SKM-1 treated with dmso at 0.1 percent for 144 hours (cell line): Measurements from ENCODE around the gene MRPS34.

ENCODE experiments used
- DNase-seq: peaks from one replicate; lab custom pipeline; 2025; ENCODE audit not compliant: unreplicated experiment; lab: John Stamatoyannopoulos, UW

MRPS34 gene

GRCh38 chr16:1771188-1771863 is 1.6 kb downstream of the MRPS34 start, which contains the start of gene NME3:
Gene NME3, minus strand, starts transcription at chr16:1771543. Its CDS starts 9 bp downstream, at chr16:1771534.
- no peak for DNase-seq

DNA sequence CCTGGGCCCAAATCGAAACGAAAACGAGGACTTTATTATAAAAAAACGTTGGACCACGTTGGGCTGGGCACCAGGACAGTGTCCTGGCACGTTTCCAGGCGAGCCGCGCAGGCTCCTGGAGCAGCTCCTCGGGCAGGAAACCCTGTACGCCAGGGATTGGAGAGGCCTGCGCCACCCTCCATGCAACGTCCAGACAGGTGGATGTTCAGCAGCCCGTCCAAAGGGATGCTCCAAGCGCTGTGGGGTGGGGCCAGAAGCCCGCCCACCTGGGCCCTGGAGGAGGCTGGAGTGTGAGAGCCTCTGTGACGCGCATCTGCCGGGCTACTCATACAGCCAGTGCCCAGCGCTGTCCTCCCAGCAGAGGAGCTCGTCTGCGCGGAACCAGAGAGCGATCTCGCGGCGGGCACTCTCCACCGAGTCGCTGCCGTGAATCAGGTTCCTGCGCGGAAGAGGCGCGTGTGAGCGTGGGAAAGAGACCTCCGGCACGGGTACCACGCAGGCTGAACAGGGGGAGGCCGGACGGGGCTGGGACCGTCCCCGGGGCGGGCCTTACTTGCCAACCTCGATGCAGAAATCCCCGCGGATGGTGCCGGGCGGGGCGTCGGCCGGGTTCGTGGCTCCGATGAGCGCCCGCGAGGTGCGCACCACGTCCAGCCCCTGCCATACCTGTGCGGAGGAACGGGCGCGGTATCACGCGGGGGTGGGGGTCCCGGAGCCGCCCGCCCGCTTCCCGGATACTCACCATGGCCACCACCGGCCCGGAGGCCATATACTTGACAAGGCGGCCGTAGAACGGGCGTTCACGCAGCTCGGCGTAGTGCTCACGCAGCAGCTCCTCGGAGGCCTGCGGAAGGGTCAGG is 2.4 kb downstream of the MRPS34 start:
- DNase-seq: no peak

GRCh38 chr16:1769402-1770300 is 3.3 kb downstream of the MRPS34 start:
- no peak for DNase-seq

DNA sequence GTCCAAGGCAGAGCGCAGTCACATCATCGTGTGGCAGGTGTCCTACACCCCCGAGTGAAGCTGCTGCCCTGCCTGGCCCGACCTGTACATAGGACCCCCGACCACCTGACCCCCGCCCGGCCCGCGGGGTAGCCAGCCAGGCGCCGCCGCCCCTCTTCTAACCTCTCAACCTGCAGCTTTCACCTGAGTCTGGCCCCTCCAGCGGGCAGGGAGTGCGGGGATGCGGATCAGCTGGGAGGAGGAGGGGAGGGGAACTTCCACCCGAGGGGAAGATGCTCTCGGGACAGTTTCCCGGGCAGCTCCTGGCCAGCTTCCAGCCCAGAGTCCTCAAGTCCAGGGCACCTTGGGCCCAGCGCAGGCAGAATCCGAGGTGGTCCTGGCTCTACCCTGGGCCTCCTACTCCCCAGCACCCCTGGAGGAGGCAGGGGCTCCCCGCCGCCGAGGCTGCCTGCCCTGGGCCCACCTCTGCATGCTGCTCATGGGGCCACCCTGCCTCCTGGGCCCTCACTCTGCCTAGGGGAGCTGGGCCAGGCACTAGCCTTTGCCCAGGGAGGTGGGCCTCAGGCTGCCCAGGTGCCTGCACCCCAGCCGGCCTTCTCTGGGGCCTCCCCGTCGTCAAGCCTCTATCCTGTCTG is 4.0 kb downstream of the MRPS34 start:
- DNase-seq: no peak

DNA sequence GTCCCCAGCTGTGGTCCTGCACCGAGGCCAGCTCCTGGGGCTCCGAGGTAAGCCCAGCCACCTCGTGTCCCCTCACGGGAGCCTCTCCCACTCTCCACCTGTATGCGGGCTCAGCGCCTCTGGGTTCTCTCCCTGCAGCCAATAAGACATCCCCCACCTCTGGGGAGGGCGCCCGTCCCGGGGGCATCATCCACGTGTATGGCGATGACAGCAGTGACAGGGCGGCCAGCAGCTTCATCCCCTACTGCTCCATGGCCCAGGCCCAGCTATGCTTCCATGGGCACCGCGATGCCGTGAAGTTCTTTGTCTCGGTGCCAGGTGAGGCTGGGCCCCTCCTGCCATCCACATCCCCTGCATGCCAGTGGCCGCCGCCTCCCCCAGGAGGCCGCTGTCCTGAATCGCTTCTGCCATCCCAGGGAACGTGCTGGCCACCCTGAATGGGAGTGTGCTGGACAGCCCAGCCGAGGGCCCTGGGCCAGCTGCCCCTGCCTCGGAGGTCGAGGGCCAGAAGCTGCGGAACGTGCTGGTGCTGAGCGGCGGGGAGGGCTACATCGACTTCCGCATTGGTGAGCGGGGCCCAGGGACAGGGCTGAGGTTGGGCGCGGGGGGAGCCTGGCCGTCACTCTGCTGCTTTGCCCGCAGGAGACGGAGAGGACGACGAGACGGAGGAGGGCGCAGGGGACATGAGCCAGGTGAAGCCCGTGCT is 4.7 kb downstream of the MRPS34 start:
- no peak for DNase-seq

- DNase-seq: no peak
Measured at GRCh38 chr16:1767116-1767994, 5.6 kb downstream of the MRPS34 start.

DNA sequence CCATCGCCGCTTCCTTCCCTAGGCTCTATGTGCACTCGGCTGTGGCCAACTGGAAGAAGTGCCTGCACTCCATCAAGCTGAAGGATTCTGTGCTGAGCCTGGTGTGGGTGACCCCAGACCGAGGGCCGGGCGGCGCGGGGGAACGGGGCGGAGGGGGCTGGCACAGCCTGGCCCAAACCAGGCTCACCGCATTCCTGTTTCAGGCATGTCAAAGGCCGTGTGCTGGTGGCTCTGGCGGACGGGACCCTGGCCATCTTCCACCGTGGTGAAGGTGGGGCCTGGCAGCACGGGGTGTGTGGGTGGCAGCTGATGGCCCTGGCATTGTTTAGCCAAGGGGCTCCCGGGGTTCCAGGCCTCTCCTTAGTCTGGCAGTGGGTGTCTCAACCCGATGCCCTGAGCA is 6.2 kb downstream of the MRPS34 start:
- no peak for DNase-seq

DNA sequence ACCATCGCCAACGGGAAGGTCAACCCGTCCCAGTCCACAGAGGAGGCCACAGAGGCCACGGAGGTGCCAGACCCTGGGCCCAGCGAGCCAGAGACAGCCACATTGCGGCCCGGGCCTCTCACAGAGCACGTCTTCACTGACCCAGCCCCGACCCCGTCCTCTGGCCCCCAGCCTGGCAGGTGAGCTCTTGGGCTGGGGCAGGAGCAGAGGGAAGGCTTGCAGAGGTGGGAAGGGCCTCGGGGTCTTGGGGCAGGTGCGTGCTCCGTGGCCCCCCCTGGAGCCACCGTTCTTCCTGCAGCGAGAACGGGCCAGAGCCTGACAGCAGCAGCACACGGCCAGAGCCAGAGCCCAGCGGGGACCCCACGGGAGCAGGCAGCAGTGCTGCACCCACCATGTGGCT is 6.7 kb downstream of the MRPS34 start:
- DNase-seq: no peak

DNA sequence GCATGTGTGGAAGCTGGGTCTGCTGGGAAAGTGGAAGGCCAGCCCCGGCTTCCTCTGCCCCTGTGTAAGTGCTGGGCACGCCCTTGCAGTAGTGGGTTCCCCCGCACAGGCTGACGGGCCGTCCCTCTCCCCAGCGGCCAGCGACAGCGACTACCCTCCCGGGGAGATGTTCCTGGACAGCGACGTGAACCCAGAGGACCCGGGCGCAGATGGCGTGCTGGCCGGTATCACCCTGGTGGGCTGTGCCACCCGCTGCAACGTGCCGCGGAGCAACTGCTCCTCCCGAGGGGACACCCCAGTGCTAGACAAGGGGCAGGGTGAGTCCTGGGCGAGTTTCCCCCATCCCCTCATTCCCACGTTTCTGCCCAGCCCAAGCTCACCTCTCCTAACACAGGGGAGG is 7.1 kb downstream of the MRPS34 start:
- DNase-seq: no peak

DNA sequence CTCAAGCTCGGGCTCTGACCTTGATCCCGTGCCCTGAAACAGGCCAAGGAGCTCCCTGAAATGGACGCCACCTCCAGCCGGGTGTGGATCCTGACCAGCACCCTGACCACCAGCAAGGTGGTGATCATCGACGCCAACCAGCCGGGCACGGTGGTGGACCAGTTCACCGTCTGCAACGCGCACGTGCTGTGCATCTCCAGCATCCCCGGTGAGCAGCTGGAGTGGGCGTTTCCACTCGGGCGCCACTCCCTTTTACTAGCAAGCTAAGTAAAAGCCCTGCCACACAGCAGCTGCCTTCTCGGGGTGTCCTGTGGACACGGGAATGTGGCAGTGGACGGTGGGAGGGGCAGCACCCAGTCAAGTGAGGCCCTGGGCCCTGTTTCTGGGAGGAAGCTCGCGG is 8.0 kb downstream of the MRPS34 start:
- no peak for DNase-seq

DNA sequence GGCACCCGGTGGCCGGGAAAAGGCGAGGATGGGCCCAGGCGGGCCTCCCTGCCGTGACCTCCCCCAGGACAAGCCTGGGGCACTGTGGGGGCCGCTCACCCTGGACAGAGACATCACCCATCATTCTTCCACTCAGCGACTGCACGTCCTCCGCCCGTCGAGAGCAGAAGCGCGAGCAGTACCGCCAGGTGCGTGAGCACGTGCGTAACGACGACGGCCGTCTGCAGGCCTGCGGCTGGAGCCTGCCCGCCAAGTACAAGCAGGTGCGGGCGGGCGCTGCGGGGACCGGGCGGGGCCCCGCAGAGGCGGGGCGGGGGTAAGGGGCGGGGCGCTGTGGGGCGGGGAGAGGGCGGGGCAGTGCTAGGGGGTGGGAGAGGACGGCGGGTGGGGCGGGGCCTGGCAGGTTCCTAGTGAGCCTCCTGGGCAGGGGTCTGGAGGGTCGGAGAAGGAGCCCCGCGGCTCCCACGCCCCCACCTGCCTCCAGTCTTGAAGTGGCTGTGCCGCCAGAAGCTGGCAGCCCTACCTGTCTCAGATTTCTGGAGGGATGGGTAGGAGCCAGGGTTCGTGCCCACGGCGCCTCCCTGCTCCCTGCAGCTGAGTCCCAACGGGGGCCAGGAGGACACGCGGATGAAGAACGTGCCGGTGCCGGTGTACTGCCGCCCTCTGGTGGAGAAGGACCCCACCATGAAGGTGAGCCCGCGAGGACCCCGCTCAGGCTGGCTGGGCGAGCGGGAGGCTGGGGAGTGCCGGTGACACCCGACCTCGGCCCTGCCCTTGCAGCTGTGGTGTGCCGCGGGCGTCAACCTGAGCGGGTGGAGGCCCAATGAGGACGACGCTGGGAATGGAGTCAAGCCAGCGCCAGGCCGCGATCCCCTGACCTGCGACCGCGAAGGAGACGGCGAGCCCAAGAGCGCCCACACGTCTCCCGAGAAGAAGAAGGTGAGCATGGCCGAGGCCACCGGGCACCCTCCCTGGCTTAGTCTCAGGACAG is 9.1 kb downstream of the MRPS34 start:
- DNase-seq: no peak

DNA sequence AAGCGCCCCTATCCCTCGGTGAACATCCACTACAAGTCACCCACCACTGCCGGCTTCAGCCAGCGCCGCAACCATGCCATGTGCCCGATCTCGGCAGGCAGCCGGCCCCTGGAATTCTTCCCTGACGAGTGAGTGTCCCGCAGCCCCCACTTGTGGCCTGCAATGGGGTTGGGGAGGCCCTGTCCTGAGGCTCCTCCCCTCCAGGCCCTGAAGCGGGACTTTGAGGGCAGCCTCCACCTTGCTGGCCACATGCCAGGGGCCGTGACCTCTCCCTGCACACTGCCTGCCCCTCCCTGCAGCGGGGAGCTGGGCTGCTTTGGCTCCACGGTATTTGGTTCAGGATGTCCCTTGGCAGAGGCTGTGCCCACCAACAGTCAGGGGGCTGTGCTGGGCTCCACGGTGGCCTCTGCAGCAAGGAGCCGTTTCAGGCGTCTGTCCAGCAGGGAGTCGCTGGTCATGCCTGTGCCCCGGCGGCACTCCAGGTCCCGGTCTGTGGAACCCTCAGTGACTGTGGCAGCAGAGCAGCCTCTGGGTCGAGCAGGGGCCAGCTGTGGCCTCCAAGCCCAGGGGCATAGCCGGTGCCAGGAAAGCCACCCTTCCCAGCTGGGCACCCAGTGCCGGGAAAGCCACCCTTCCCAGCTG is 9.9 kb downstream of the MRPS34 start:
- no peak for DNase-seq

- no peak for DNase-seq
Measured at GRCh38 chr16:1762196-1762878, 10.6 kb downstream of the MRPS34 start.

DNA sequence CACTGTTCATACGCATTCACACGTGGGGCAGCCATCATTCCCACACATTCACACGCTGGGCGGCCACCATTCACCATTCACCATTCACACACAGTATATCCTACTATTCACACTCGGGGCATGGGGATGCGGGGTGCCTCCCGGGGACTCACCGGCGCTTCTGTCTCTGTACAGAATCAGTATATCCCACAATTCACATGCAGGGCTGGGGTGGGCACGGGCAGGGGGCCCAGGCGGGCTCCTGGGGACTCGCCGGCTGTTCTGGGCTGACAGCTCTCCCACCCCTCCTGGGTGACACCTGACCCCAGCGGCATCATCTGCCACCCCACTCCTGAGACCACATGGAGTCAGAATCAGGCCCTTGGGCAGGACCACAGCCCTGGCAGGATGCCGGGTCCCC is 11.2 kb downstream of the MRPS34 start:
- DNase-seq: no peak

- no peak for DNase-seq
Measured at GRCh38 chr16:1760911-1761310, 12.0 kb downstream of the MRPS34 start.

DNA sequence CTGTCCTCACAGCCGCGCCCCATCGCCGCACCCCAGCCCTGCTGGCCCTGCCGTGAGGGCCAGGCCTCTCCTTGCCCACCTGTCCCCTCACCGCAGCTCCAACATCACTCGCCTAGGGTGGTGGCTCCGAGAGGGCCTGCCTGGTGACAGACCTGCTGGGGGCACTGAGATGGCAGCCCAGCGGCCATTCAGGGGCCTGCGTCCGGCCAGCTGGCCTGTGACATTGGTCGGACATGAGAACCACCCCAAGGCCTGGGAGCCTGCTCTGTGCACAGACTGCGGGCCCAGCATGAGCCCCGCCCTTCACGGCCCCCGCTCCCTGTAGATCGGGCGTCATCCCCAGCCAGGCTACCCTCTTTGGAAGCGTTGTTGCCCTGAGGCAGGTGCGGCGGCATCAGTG is 13.4 kb downstream of the MRPS34 start:
- DNase-seq: no peak

DNA sequence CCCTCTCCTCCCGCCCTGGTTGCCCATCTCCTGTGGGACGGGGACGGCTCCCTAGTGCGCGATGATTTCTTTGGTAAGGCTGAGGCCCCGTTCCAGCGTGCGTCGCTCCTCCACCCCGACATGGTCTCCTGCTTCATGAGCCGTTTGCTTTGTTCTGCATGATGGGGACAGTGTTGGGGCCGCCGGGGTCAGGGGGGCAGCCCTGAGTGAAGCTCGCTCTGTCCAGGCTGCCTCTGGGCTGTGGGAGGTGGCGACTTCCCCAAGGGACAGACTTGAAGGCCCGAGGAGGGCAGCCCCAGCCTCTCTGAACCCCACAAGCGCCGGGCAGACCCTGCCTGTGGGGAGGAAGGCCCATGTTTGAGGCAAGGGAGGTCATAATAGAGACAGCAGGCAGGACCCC is 14.0 kb downstream of the MRPS34 start:
- no peak for DNase-seq
